Dedifferentiated amniotic fluid mesenchymal stem cell (primary cell): Measurements from ENCODE around the gene MTCH2.
"Not testable (repeated sequence)": the region's sequence is repeated elsewhere in the genome, so short reads cannot be mapped to it uniquely, and the experiment has no call there.

Experiments used
- DNase-seq: peaks from one replicate; pipeline ENCODE4 v3.0.0-alpha.2; 2016; ENCODE audit errors: extremely low spot score

Gene MTCH2

DNA sequence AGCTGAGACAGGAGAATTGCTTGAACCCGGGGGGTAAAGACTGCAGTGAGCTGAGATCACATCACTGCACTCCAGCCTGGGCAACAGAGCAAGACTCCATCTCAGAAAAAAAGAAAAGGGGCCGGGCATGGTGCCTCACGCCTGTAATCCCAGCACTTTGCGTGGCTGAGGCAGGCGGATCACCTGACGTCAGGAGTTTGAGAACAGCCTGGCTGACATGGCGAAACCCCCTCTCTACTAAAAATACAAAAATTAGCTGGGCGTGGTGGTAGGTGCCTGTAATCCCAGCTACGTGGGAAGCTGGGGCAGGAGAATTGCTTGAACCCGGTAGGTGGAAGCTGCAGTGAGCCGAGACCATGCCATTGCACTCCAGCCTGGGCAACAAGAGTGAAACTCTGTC lies 6.0 kb downstream of the MTCH2 start:
- not testable (repeated sequence) for DNase-seq

DNA sequence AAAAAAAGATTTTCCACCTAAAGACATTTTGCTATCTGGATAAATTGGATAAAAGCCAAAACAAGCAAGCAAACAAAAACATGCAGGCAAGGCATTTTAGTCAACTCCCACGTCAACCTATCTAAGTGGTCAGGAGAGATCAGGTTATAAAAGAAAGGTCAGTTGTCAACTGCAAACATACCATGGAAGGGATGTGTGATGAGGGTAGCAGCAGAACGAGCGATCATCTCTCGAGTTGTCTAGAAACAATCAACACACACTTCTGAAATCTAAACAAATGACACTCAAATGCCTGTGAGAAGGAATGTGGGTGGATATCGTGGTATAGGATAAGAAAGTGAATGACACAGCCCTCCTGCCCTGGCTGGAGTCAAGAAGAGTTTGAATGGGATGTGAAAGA lies 10.9 kb downstream of the MTCH2 start:
- DNase-seq = no peak

DNA sequence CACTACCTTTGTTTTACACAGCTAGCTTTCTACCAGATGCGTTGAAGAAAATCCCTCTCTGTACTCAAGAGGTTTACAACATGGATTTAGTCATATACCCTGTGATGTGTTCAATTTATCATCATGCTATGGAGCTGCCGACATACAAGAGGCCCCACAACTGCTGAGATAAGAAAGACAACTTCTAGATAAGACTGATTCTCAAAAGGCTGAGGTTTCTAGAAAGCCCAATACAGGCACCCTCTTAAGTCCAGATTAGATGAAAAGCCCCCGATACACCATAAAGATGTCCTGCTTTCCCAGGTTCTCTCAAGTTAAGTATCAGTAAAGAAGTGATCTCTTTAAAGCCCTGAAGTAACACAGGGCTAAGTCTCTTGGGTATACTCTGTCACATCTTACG lies 14.3 kb downstream of the MTCH2 start:
- no peak for DNase-seq

- no peak for DNase-seq
Observed at GRCh38 chr11:47626234-47626633, 16.1 kb downstream of the MTCH2 start.

DNA sequence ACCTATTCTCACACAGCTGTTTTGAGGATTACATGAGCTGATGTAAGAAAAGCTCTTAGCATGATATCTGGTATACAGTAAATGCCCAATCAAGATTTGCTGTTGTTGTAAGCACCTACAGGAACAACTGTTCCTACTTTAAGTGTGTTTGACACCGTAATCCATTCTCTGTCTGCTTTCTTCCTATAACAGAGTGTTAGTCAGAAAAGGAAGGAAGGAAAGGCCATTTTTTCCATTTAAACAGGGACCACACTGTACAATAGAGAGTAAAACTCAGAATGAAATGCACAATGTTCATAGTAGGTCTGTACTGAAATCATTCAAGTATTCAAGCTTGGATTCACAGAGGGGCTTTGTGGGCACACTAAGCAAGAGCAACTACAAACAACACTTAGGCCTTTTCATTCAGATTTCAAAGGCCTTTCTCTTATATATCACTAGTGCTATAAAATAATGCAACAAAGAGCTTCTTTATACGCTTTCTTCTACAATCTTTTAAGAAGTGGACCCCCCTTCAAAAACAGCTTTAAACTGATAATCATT lies 21.5 kb downstream of the MTCH2 start:
- DNase-seq = no peak

DNA sequence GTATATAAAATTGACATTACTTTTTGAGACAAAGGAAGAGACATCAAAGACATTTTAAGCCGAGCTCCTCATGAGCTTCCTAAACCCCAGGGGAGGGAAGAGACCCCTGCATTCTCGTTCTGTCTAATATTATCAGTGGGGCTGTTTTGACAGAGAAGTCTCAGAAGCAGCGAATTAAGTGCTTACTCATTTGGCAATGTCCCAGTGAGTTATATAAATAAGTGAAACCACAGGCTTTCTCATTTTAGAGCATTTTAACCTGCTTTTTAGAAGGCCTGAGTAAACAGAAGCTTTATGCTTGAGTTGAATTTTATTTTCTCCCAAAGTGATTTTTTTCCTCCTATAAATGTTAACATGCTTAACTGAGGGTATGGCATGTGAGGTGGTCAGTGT lies 24.9 kb downstream of the MTCH2 start:
- DNase-seq = peak; percentile 69

- DNase-seq = peak; percentile 84
Observed at GRCh38 chr11:47616726-47617416, 25.5 kb downstream of the MTCH2 start.

GRCh38 chr11:47615249-47615648 lies 27.1 kb downstream of the MTCH2 start:
- no peak for DNase-seq

DNA sequence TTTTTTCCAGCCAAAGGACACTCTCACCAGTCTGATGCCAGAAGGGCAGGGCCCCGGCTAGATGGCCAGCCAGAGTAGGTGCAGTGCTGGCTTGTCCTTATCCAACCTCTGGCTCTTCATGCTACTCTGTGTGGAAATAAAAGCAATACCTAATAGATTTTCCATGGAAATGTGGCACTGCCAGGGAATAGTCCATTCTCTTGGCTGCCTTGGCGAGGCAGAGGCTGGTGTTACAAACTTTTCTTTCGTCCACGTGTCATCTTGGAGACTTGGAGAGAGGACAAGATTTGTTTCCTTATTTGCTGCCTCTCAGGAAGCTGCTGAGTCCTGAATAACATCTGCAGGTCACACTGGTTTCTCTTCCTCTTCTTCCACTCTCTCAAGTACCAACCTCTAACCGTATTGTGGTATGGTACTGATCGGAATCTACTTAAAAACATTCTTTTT lies 31.0 kb downstream of the MTCH2 start:
- DNase-seq = no peak

DNA sequence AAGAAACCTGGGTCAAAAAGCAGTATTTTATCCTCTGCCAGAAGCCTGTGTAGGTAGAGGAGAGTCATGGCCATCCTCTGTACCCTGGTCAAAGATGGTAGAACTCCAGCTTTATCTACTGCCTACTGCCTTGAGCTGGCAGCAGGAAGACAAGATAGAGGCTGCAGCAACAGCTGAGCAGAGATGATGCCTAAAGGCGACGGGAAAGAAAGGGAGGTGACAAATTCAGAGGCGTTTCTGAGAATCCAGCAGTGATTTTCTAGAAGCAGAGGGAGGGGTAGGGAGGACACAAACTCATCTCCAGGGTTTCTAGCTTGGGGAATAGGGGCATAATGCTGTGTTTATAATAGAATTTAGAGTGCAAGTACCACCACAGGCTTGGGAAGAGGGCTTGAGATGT lies 32.7 kb downstream of the MTCH2 start:
- no peak for DNase-seq

DNA sequence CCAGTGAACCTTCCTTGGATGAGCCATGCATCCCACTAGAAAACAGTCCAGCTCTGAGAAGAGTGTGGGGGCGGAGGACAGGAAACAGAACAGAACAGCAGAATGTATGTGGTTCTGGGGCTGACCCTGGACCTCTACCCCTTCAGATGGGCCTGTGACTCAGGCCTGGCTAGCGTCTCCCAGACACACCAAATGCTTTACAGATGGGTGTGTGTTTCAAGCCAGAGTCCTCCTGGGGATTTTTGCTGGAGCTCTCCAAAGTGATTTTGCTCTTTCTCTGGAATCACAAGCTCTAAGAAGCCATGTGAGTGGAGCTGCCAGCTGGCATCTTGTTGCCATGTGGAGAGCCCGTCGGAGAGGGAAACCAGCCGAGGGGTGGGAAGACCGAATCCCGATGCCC lies 35.0 kb downstream of the MTCH2 start:
- peak; percentile 70 for DNase-seq

DNA sequence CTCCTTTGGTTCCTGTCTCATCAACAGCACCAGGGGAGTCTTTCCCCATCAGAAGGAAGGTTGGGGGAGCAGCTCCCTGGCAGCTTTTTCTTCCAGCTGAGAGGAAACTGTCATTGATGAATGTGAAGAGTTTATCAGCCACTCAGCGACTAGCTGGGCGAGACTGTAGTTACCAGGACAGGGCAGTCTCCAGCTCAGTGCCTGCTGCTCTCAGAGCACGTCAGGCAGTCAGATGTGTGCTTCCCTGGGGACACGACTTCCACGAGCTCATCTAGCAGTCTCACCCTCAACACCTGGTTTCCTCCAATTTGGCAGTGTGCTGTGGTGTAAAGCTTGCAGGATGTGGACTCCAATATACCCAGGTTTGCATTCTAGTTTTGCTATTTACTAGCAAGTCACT lies 35.6 kb downstream of the MTCH2 start:
- no peak for DNase-seq

- DNase-seq = no peak
Observed at GRCh38 chr11:47605921-47606320, 36.4 kb downstream of the MTCH2 start.

- DNase-seq = no peak
Observed at GRCh38 chr11:47603295-47603694, 39.1 kb downstream of the MTCH2 start.

DNA sequence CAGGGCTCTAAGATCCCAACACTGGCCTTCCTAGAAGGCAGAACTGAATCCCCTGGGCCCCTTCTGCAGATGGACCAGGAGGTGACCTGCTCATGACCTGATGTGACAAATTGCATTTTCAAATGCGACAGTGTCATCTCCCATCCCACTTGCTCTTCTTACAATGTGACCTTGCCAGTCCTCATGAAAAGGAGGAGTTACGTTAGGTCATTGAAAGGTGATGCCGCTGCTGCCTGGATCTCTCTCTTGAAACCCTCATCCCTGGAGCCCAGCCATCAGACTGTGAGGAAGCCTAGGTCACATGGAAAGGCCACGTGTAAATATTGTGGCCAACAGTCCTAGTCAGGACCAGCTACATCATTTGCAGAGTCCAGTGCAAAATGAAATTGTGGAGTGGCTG lies 42.5 kb downstream of the MTCH2 start:
- no peak for DNase-seq

DNA sequence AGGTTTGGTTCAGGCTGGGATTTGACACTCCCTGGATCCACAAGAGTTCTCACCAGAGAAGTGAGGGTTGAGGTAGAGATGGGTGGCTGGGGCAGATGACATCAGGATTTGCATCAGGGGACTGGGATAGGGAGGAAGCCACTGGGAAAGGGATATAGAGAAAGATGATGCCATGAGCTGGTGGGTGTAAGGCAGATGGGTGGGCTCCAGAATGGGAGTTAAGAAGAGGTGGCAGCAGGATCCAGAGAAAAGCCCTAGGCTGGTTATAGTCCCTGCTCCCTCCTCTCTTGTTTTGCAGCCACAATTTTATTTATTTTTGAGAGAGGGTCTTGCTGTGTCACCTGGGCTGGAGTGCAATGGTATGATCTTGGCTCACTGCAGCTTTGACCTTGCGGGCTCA lies 46.4 kb downstream of the MTCH2 start:
- DNase-seq = no peak

- no peak for DNase-seq
Observed at GRCh38 chr11:47595029-47595428, 47.3 kb downstream of the MTCH2 start.

GRCh38 chr11:47593934-47594855 lies 48.2 kb downstream of the MTCH2 start, which contains the start of gene C1QTNF4:
Gene C1QTNF4 (minus strand): TSS chr11:47594411. CDS start chr11:47590810, 3,601 bp downstream.
- DNase-seq = no peak

DNA sequence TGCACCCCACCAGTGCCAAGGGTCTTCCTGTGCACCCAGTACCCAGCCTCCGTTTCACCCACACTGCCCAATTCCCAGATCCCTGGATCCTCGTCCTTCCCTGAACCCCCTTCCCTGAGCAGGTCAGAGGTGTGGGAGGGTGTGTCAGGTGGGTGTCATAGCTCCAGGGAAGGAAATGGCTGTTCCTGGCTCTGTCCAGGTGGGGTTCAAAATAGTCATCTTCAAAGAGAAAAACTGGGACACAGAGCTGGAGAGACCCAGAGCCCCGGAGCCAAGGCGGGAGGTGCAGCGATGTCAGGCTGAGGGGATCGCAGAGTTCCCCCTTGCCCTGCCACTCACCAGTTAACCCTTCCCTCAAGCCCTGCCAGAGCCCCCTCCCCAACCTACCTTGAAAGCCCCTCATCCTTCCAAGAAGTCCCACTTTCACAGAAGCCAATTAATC lies 48.8 kb downstream of the MTCH2 start:
- DNase-seq = no peak

GRCh38 chr11:47592970-47593369 lies 49.4 kb downstream of the MTCH2 start:
- no peak for DNase-seq

DNA sequence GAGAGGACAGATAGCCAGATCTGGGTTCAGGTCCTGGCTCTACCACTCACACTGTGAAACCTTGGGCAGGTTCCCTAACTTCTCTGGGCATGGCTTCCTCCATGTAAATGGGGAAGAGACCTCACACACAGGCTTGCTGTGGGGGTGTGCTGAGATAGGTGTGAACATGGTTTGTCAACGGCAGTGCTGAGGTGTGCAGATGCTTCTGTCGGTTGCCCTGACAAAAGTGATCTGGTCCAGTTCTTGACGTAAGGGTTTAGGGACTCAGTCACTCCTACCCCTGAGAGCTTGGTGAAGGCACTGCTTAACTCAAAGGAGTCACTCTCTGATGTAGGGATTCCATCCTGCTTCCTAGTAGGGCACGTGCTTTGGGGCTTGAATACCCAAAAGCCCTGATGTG lies 50.1 kb downstream of the MTCH2 start:
- DNase-seq = no peak

DNA sequence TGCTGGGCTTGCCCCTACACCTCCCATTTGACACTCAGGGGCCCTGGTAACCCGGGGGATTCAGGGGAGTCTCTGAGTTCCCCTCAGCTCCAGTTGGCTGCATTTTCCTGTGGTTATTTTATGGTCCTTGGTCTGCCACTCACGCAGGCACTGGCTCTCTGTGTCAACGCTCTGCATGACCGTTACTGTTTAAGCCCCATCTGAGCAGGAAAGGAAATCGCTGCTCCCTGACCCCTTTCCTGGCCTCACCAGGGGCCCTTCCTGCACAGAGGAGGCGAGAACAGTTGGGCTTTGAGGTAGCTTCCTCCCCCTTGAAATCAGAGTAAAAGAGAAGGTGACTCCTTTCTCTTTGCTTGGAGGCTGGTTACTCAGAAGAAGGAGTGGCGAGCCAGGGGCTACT lies 50.6 kb downstream of the MTCH2 start:
- no peak for DNase-seq
